Activated CD4-positive, CD25-positive, alpha-beta regulatory T cell treated with anti-CD3 and anti-CD28 coated beads, Interleukin-2, amount 50 U/mL, for 16 hours (primary cell): ENCODE data around the gene DAZ2.
"Not testable (repeated sequence)": the region's sequence is repeated elsewhere in the genome, so short reads cannot be mapped to it uniquely, and the experiment has no call there.

ENCODE experiments used
- DNase-seq: peaks from one replicate; pipeline ENCODE4 v3.0.0-alpha.2; 2020; ENCODE audit warnings: low read depth, low spot score

DAZ2 gene

GRCh38 chrY:23219233-23219632 lies at the start of gene DAZ2:
Gene DAZ2 (plus strand): TSS chrY:23219533. CDS start chrY:23219741, 208 bp downstream.
- DNase-seq: not testable (repeated sequence)

- not testable (repeated sequence) for DNase-seq
These were observed 20.4 kb upstream of the DAZ2 start, which contains the start of gene DAZ1 for GRCh38 chrY:23198908-23199307. Gene DAZ1 (minus strand): TSS chrY:23199008. CDS start chrY:23198800, 208 bp downstream.

- not testable (repeated sequence) for DNase-seq
These were observed 11.9 kb upstream of the DAZ2 start for GRCh38 chrY:23207455-23207854.

- DNase-seq: not testable (repeated sequence)
These were observed 9.4 kb upstream of the DAZ2 start for GRCh38 chrY:23209802-23210495.

- not testable (repeated sequence) for DNase-seq
These were observed 8.7 kb upstream of the DAZ2 start for GRCh38 chrY:23210681-23211080.
